Osteoblast (primary cell): ENCODE measurements around the gene OVOL1. TPM values are rescaled to one million over a fixed set of nuclear protein-coding genes. Genes with fewer than 3 reads are reported as not detected.

Source experiments
- DNase-seq: peaks from one replicate; pipeline ENCODE4 v3.0.0; 2011; ENCODE audit warnings: low spot score, mixed read lengths; ENCODE audit not compliant: insufficient read length; ENCODE audit errors: missing footprints
- H2AFZ ChIP-seq: 2 replicates; pipeline ENCODE4 v1.6.0; 2011; ENCODE audit warnings: mild to moderate bottlenecking, low read length
- H3K27ac ChIP-seq: 2 replicates; pipeline ENCODE4 v1.5.1; 2011; ENCODE audit warnings: mild to moderate bottlenecking, low read depth, low read length, moderate library complexity
- H3K27me3 ChIP-seq: 2 replicates; pipeline ENCODE4 v1.6.0; 2012; ENCODE audit warnings: mild to moderate bottlenecking, control low read depth, inconsistent platforms, low read length, moderate library complexity; ENCODE audit not compliant: insufficient read depth
- H3K36me3 ChIP-seq: 2 replicates; pipeline ENCODE4 v1.5.1; 2011; ENCODE audit warnings: mild to moderate bottlenecking, low read length, control low read depth, moderate library complexity; ENCODE audit not compliant: insufficient read depth
- H3K4me1 ChIP-seq: 2 replicates; pipeline ENCODE4 v1.5.1; 2011; ENCODE audit warnings: mild to moderate bottlenecking, low read length, control low read depth, moderate library complexity; ENCODE audit not compliant: insufficient read depth
- H3K4me2 ChIP-seq: 2 replicates; pipeline ENCODE4 v1.6.0; 2011; ENCODE audit warnings: mild to moderate bottlenecking, low read length; ENCODE audit not compliant: insufficient read depth
- H3K4me3 ChIP-seq: fragments of 200-600 bp; sonication (generic); 3 replicates; pipeline ENCODE4 v1.5.1; 2012; ENCODE audit warnings: mild to moderate bottlenecking, low read length, inconsistent platforms; ENCODE audit not compliant: insufficient read depth
- H3K79me2 ChIP-seq: 2 replicates; pipeline ENCODE4 v1.6.0; 2012; ENCODE audit warnings: mild to moderate bottlenecking, low read length, control low read depth, inconsistent platforms; ENCODE audit not compliant: insufficient read depth
- H3K9me3 ChIP-seq: 2 replicates; pipeline ENCODE4 v1.5.1; 2011; ENCODE audit warnings: low read depth, low read length, control low read depth
- H4K20me1 ChIP-seq: 2 replicates; pipeline ENCODE4 v1.6.0; 2012; ENCODE audit warnings: mild to moderate bottlenecking, low read length, control low read depth; ENCODE audit not compliant: insufficient read depth
- total RNA-seq: library from RNA; depleted of rRNA; stranded (reverse); fragments of >200 nt; gene quantifications from 2 replicates; pipeline ENCODE4 v1.2.3, GENCODE V29; 2012
- TF ChIP-seq, protein P1 (sequence below): IDR thresholded peaks from 2 replicates; pipeline ENCODE4 v1.5.1; 2011; ENCODE audit warnings: mild to moderate bottlenecking, low read depth, low read length, moderate library complexity; ENCODE audit errors: extremely low read depth

Gene OVOL1
- total RNA-seq, 1 donor, result not detected

GRCh38 chr11:65834202-65834601 is 47.3 kb downstream of the OVOL1 start:
- Histone ChIP-seq H3K4me1 (peaks cover 16% of the 10 kb centered on the region), H3K9me3 (no peaks in the 10 kb centered on the region), H2AFZ (peak overlapping the region; percentile 93), H3K27ac (no peak overlapping the region), H3K27me3 (peaks cover 25% of the 10 kb centered on the region), H4K20me1 (no peaks in the 10 kb centered on the region), H3K79me2 (no peaks in the 10 kb centered on the region), H3K36me3 (no peaks in the 10 kb centered on the region), H3K4me2 (peak overlapping the region; percentile 96), H3K4me3 (peak overlapping the region; percentile 80)
- TF ChIP-seq, protein P1, sequence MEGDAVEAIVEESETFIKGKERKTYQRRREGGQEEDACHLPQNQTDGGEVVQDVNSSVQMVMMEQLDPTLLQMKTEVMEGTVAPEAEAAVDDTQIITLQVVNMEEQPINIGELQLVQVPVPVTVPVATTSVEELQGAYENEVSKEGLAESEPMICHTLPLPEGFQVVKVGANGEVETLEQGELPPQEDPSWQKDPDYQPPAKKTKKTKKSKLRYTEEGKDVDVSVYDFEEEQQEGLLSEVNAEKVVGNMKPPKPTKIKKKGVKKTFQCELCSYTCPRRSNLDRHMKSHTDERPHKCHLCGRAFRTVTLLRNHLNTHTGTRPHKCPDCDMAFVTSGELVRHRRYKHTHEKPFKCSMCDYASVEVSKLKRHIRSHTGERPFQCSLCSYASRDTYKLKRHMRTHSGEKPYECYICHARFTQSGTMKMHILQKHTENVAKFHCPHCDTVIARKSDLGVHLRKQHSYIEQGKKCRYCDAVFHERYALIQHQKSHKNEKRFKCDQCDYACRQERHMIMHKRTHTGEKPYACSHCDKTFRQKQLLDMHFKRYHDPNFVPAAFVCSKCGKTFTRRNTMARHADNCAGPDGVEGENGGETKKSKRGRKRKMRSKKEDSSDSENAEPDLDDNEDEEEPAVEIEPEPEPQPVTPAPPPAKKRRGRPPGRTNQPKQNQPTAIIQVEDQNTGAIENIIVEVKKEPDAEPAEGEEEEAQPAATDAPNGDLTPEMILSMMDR, result no peak
- DNase-seq, result no peak

- TF ChIP-seq, protein P1, result no peak
- Histone ChIP-seq H3K79me2 (no peaks in the 10 kb centered on the region), H3K9me3 (no peaks in the 10 kb centered on the region), H3K27me3 (no peaks in the 10 kb centered on the region), H2AFZ (no peak overlapping the region), H3K36me3 (no peaks in the 10 kb centered on the region), H3K27ac (no peak overlapping the region), H3K4me3 (no peak overlapping the region), H3K4me2 (no peak overlapping the region), H3K4me1 (no peaks in the 10 kb centered on the region), H4K20me1 (no peaks in the 10 kb centered on the region)
- no peak for DNase-seq
Observed at GRCh38 chr11:65842144-65842543, 55.3 kb downstream of the OVOL1 start.

GRCh38 chr11:65843811-65844210 is 56.9 kb downstream of the OVOL1 start:
- H3K79me2 ChIP-seq, result no peaks in the 10 kb centered on the region
- no peaks in the 10 kb centered on the region for H3K9me3 ChIP-seq
- H3K4me3 ChIP-seq, result no peak overlapping the region
- H4K20me1 ChIP-seq, result no peaks in the 10 kb centered on the region
- no peak overlapping the region for H3K27ac ChIP-seq
- H3K27me3 ChIP-seq, result no peaks in the 10 kb centered on the region
- H3K36me3 ChIP-seq, result no peaks in the 10 kb centered on the region
- no peak overlapping the region for H2AFZ ChIP-seq
- TF ChIP-seq, protein P1, result no peak
- H3K4me1 ChIP-seq, result no peaks in the 10 kb centered on the region
- H3K4me2 ChIP-seq, result no peak overlapping the region
- DNase-seq, result no peak

DNA sequence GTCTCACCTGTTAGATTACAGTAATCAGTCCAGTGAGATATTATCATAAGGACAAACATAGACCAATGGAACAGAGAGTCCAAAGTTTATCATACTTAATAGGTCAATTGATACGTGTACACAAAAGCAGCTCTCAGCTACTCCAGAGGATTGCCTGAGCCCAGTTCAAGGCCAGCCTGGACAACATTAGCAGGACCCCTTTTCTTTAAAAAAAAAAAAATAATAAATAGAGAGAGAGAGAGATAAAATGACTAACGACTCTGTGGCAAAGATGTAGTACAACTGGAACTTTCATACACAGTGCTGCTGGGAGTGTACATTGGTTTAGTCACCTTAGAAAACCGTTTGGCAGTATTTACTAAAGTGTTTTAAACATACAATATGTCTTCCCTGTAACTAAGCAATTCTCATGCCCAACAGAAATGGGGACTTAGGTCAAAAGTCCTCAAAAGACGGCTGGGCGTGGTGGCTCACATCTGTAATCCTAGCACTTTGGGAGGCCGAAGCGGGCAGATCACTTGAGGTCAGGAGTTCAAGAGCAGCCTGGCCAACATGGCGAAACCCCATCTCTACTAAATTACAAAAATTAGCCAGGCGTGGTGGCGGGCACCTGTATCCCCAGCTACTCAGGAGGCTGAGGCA is 57.5 kb downstream of the OVOL1 start:
- no peaks in the 10 kb centered on the region for H3K27me3 ChIP-seq
- H3K27ac ChIP-seq, result no peak overlapping the region
- DNase-seq, result no peak
- no peaks in the 10 kb centered on the region for H4K20me1 ChIP-seq
- TF ChIP-seq, protein P1, result no peak
- no peaks in the 10 kb centered on the region for H3K4me1 ChIP-seq
- no peaks in the 10 kb centered on the region for H3K9me3 ChIP-seq
- no peaks in the 10 kb centered on the region for H3K79me2 ChIP-seq
- no peak overlapping the region for H3K4me3 ChIP-seq
- no peak overlapping the region for H2AFZ ChIP-seq
- no peak overlapping the region for H3K4me2 ChIP-seq
- H3K36me3 ChIP-seq, result no peaks in the 10 kb centered on the region

Other genes starting within 250 kb of the OVOL1 start
- gene LTBP3, start 228.7 kb upstream of the OVOL1 start, total RNA-seq, result 40.7 and 41.6 TPM in 2 replicates
- gene ZNRD2, start 216.6 kb upstream of the OVOL1 start, total RNA-seq, result 37.1 and 42.3 TPM in 2 replicates
- 31.5 and 36.2 TPM in 2 replicates for gene FAM89B, start 214.5 kb upstream of the OVOL1 start, total RNA-seq
- gene EHBP1L1, start 211.0 kb upstream of the OVOL1 start, total RNA-seq, result 43.9 and 58.6 TPM in 2 replicates
- gene KCNK7, start 191.3 kb upstream of the OVOL1 start, total RNA-seq, result 0.29 TPM in 1 of 2 replicates, not detected in the other
- 19.4 and 21.4 TPM in 2 replicates for gene MAP3K11, start 172.8 kb upstream of the OVOL1 start, total RNA-seq
- 26.5 and 27.9 TPM in 2 replicates for gene PCNX3, start 171.3 kb upstream of the OVOL1 start, total RNA-seq
- 12.7 and 15.2 TPM in 2 replicates for gene SIPA1, start 149.0 kb upstream of the OVOL1 start, total RNA-seq
- 29.2 and 31.8 TPM in 2 replicates for gene RELA, start 124.1 kb upstream of the OVOL1 start, total RNA-seq
- 37.4 and 44.2 TPM in 2 replicates for gene KAT5, start 74.8 kb upstream of the OVOL1 start, total RNA-seq
- 27.4 and 27.9 TPM in 2 replicates for gene RNASEH2C, start 66.3 kb upstream of the OVOL1 start, total RNA-seq
- 15.3 and 18.1 TPM in 2 replicates for gene AP5B1, start 6.1 kb upstream of the OVOL1 start, total RNA-seq
- 1.1 and 1.5 TPM in 2 replicates for gene SNX32, start 46.9 kb downstream of the OVOL1 start, total RNA-seq
- gene CFL1, start 71.1 kb downstream of the OVOL1 start, total RNA-seq, result 607 and 704 TPM in 2 replicates
- 50.1 and 53.6 TPM in 2 replicates for gene MUS81, start 73.4 kb downstream of the OVOL1 start, total RNA-seq
- gene EFEMP2, start 85.7 kb downstream of the OVOL1 start, total RNA-seq, result 81.6 and 94.8 TPM in 2 replicates
- gene CTSW, start 92.8 kb downstream of the OVOL1 start, total RNA-seq, result not detected in 2 replicates
- gene FIBP, start 101.4 kb downstream of the OVOL1 start, total RNA-seq, result 129 and 151 TPM in 2 replicates
- 42.4 and 47.0 TPM in 2 replicates for gene CCDC85B, start 103.6 kb downstream of the OVOL1 start, total RNA-seq
- gene FOSL1, start 113.3 kb downstream of the OVOL1 start, total RNA-seq, result 13.0 and 13.8 TPM in 2 replicates
- gene C11orf68, start 132.0 kb downstream of the OVOL1 start, total RNA-seq, result 30.9 and 32.9 TPM in 2 replicates
- gene DRAP1, start 132.4 kb downstream of the OVOL1 start, total RNA-seq, result 170 and 190 TPM in 2 replicates
- not detected in 2 replicates for gene TSGA10IP, start 158.4 kb downstream of the OVOL1 start, total RNA-seq
- gene SART1, start 174.7 kb downstream of the OVOL1 start, total RNA-seq, result 22.4 and 25.3 TPM in 2 replicates
- 28.6 and 31.2 TPM in 2 replicates for gene EIF1AD, start 215.1 kb downstream of the OVOL1 start, total RNA-seq
- 14.5 and 14.7 TPM in 2 replicates for gene BANF1, start 215.4 kb downstream of the OVOL1 start, total RNA-seq
- gene CST6, start 224.9 kb downstream of the OVOL1 start, total RNA-seq, result 1.8 and 2.9 TPM in 2 replicates
- not detected in 2 replicates for gene CATSPER1, start 239.4 kb downstream of the OVOL1 start, total RNA-seq